HG03460 (cell line): ENCODE measurements around the gene SETBP1.

ENCODE experiments used
- ATAC-seq: cut with Tn5 transposase; IDR thresholded peaks from one replicate; pipeline ENCODE4 v1.9.1; 2021; ENCODE audit not compliant: unreplicated experiment

SETBP1 gene

GRCh38 chr18:44754567-44754966 is 73.9 kb downstream of the SETBP1 start:
- no peak for ATAC-seq

DNA sequence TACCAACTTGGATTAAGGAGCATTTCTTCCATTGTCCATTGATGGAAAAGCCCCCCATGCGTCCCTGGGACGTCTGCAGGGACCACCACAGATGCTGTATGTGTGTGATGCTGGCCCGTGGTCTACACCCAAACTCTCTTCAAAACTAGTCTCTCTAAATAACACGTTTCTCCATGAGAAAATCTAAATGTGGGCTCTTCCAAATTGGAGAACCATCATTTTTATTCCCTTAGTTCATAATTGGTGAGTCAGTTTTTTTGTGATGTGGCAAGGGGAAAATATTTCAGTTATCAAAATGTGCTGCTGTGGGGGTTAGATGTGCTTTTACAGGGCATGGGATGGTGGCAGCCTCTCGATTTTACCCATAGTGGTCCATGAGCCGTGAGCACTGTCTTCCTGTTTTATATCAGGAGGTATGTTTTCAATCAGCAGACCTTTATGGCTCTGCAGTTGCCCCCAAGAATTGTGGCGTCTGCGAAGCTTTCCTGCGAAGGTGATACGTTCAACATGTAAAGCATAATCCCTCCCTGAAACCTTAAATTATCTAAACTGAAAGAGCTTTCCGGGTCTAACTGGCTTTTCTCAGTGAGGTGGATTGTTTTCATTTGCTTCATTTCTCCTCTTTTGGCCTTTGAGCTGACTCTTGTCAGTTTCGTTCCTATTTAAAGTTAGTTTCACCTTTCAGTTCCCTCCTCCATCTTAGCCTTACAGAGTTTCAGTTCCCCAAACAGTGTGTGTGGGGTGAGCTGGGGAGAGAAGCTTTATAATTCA is 78.4 kb downstream of the SETBP1 start:
- ATAC-seq: peak; percentile 93

DNA sequence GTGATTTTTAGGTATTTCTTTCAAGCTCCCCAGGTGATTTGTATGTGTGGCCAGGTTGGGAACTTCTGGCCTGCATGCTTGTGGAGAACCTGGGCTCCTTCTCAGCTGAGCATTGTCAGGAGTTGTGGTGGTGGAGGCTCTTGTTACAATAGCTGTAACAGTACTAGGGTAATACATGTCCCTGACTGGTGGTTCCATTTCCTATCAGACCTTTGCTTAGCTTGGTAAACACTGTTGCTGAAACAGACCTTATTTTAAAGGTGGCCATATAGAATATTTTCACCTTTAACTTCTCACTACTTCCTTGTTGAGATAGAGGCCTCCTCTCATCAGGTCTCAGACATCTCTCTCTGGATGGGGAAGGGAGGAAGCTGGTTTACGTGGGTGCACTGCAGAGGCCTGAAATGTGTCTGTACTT is 79.2 kb downstream of the SETBP1 start:
- ATAC-seq: peak; percentile 51

- no peak for ATAC-seq
Observed at GRCh38 chr18:44761812-44762211, 81.1 kb downstream of the SETBP1 start.

GRCh38 chr18:44763327-44763726 is 82.6 kb downstream of the SETBP1 start:
- no peak for ATAC-seq

GRCh38 chr18:44764863-44765262 is 84.2 kb downstream of the SETBP1 start:
- no peak for ATAC-seq

DNA sequence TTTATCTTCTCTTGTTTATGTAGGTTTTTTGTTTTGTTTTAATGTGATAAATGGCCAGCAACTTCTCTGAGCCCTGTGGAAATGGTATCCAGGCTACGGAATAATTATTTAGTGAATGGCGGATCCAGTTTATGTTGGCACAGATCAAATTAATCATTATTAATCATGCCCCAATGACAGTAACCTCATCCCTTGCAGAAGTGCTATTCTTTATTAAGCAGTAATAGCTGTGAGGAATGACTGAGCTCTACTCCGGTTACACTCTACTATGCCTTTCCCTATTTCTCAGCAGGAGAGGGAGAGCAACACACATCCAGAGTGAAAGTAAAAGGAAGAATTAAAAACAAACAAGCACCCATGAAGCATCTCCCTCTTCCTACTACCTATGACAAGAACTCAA is 84.8 kb downstream of the SETBP1 start:
- no peak for ATAC-seq

DNA sequence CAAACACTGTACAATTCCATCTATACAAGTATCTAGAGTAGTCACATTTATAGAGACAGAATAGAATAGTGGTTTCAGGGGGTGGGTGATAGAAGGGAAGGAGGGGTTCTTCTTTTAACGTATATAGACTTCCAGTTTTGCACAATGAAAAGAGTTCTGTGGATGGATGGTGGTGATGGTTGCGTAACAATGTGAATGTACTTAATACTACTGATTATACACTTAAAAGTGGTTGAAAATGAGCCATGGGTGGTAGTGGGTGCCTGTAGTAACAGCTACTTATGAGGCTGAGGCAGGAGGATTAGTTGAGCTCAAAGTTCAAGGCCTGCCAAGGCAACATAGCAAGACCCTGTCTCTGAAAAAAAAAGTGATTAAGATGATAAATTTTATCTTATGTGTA is 85.8 kb downstream of the SETBP1 start:
- ATAC-seq: no peak

DNA sequence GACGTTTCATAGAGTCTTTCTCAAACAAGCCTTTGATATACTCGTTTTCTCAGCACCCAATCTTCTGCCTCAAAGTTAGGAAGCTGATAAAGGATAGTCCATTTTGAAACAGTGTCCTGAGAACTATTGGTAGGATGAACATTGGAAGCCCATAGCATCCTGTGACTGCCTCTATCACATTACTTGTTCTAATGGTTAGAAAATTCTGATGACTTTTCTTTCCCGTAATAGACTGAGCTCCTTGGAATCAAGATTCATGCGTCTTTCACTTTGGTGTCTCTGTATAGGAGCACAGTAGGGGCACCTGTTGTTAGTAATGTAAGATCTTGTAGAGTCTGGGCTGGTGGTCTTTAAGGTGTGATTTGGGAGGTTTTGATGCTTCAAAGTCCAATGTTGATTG is 87.1 kb downstream of the SETBP1 start:
- no peak for ATAC-seq

GRCh38 chr18:44770641-44771040 is 90.0 kb downstream of the SETBP1 start:
- ATAC-seq: no peak

GRCh38 chr18:44771572-44771955 is 90.9 kb downstream of the SETBP1 start:
- ATAC-seq: no peak

DNA sequence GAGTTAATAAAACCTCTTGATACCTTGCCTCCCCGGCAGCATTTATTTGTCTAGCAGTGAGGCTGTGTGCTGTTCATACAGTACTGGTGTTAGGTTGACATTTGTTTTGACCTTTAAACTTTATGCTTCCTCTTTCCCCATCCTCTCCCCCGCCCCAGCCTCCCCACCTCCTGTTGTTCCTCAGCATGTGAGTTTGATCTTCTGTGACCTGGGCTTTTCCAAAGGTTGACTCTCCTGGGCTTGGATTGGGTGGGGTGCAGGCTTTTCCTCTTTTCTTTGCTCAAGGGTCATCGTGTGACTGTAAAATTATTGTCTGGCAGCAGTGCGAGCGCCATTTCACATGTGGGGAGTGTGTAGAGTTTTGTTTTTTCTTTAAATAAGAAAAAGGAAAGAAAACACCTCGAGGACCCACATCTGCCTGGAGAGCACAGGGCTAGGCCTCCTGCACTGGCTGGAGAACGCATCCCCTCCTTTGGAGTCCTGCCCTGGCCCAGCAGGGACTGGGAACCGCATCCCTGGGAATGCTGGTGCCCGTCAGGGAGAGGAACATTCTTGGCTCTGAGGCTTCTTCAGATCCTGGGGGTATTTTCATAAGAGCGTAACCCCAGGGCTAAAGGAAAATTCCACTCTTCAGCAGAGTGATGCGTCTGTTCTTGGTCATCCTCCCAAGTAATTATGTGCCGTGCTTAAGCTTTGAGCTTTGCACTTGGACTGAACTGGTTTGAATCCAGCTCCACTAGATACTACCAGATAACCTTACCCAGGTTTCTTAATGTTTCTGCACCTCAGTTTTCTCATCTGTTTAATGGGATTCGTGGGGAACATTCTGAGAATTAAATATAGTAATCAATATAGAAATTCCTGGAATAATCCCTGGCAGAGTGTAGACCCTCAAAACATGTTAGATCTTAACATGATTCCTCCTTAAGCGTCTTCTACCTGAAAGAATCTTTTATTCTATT is 91.5 kb downstream of the SETBP1 start:
- no peak for ATAC-seq

DNA sequence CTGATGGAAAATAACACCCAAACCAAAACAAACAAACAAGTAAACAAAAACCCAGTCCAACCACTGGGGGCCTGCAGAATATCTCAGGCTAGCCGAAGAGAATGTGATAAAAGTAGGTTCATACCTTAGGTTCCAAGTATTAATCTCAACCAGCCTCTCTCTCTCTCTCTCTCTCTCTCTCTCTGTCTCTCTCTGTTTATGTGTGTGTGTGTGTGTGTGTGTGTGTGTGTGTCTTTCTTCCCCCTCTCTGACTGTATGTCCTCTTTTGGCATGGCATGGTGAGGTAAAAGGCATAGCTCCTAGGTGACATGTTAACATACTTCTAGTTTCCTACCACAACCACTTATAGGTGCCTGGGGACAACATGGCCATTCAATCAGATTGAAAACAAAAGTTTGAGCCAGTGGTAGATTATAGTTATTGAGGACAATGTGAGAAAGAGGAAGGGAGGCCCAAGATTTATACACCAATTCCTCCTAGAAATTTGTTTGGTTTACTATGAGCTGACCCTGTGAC is 93.0 kb downstream of the SETBP1 start:
- no peak for ATAC-seq

- ATAC-seq: no peak
Observed at GRCh38 chr18:44774191-44774590, 93.5 kb downstream of the SETBP1 start.

GRCh38 chr18:44777457-44778192 is 96.9 kb downstream of the SETBP1 start:
- ATAC-seq: no peak

- no peak for ATAC-seq
Observed at GRCh38 chr18:44778788-44779187, 98.1 kb downstream of the SETBP1 start.

- ATAC-seq: no peak
Observed at GRCh38 chr18:44779753-44780292, 99.1 kb downstream of the SETBP1 start.

DNA sequence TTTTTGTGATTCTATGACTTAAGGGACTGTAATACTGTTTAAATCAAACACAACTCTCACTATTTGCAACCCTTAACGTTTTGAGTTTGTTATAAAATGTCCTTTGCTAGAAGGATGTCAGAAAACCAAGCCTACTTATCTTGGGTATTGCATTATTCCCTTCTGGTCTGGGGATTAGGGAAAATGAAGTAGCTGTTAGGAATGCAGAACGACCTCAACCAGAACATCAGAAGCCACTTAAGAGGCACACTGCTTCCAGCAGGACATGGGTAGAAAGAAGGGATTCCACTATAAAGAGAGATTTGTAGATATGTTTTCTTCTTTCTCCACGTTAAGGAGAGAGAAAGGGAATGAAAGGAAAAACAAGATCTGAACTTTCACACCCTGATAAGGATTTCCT is 101.2 kb downstream of the SETBP1 start:
- no peak for ATAC-seq

GRCh38 chr18:44782617-44783016 is 101.9 kb downstream of the SETBP1 start:
- ATAC-seq: no peak

DNA sequence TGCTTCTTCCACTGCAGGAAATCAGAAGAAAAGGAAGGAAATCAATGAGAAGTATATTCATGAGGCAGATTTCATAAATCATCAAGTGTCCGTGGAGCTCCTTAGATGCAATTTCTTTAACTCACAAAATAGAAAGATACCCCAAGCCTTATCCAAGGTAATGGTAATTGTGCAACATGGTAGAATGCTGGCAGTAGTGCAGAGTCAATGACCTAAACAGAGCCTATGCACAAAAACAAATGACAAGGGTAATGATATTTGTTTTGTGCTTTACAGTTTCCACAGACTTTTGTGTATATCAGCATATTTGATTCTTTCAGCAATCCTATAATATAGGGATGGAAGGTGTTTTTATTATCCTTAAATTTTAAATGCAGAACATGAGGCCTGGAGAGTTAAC is 102.7 kb downstream of the SETBP1 start:
- no peak for ATAC-seq

GRCh38 chr18:44786257-44786656 is 105.6 kb downstream of the SETBP1 start:
- peak; percentile 33 for ATAC-seq
